NB4 (cell line): ENCODE results near the gene ADSS1.
A peak's percentile ranks its signal among the peaks of the same experiment; 100 is the strongest.

Experiments
- DNase-seq: peaks from one replicate; pipeline ENCODE4 v3.0.0; 2010; ENCODE audit warnings: low read depth
- H3K4me3 ChIP-seq: one replicate; pipeline ENCODE4 v1.5.1; 2011; ENCODE audit warnings: mild to moderate bottlenecking, low read depth, low read length, moderate library complexity
- CTCF ChIP-seq: IDR thresholded peaks from one replicate; pipeline ENCODE4 v1.5.1; 2012; ENCODE audit warnings: low read depth, low read length
- MAX ChIP-seq: IDR thresholded peaks from 2 replicates; pipeline ENCODE4 v1.6.1; 2011; ENCODE audit warnings: low read depth, low read length
- MYC ChIP-seq: IDR thresholded peaks from 2 replicates; pipeline ENCODE4 v1.6.1; 2011; ENCODE audit warnings: low read depth, low read length
- POLR2A ChIP-seq: IDR thresholded peaks from 2 replicates; pipeline ENCODE4 v1.6.1; 2011; ENCODE audit warnings: mild to moderate bottlenecking; ENCODE audit not compliant: insufficient read length; ENCODE audit errors: extremely low read depth

ADSS1 gene

GRCh38 chr14:104792945-104793702 lies 69.1 kb downstream of the ADSS1 start:
- peak overlapping the region; percentile 25 for H3K4me3 ChIP-seq
- TF ChIP-seq MYC (no peak), POLR2A (no peak), MAX (no peak), CTCF (no peak)
- DNase-seq, result no peak

- no peak for DNase-seq
- H3K4me3 ChIP-seq, result peak overlapping the region; percentile 68
- TF ChIP-seq MAX (no peak), MYC (no peak), POLR2A (no peak), CTCF (no peak)
Observed at GRCh38 chr14:104793703-104793959, 69.6 kb downstream of the ADSS1 start.

- DNase-seq, result peak; percentile 55
- no peak for TF ChIP-seq CTCF
- no peak for TF ChIP-seq MAX
- no peak for TF ChIP-seq POLR2A
- peak; percentile 6; the same call in 1 of the 2 replicates for TF ChIP-seq MYC
- peak overlapping the region; percentile 68 for H3K4me3 ChIP-seq
Observed at GRCh38 chr14:104794099-104794498, 70.1 kb downstream of the ADSS1 start.

- peak; percentile 45 for DNase-seq
- no peak for TF ChIP-seq CTCF
- H3K4me3 ChIP-seq, result peak overlapping the region; percentile 68
Observed at GRCh38 chr14:104794631-104794992, 70.6 kb downstream of the ADSS1 start.

- DNase-seq, result peak; percentile 49
- H3K4me3 ChIP-seq, result peak within 1 kb of the TSS; percentile 68
- TF ChIP-seq CTCF (no peak), MAX (no peak), POLR2A (no peak), MYC (no peak)
Observed at GRCh38 chr14:104794993-104795780, 71.2 kb downstream of the ADSS1 start, which contains the start of gene AKT1. TSS of gene AKT1 (minus strand) at chr14:104795748. CDS start at chr14:104792643, 3,105 bp downstream.
